SJCRH30 (cell line): ENCODE data around the gene GOLGA6A. TPM values are rescaled to one million over a fixed set of nuclear protein-coding genes. Genes with fewer than 3 reads are reported as not detected.
"Not testable (repeated sequence)": the region's sequence is repeated elsewhere in the genome, so short reads cannot be mapped to it uniquely, and the experiment has no call there.

Experiments
- DNase-seq, 2 experiments: peaks; one replicate each; pipeline ENCODE4 v3.0.0-alpha.2; 2015 to 2020
- H3K27ac ChIP-seq: fragments of 250-450 bp; sonication (Bioruptor Pico); 2 replicates; pipeline ENCODE4 v1.5.1; 2020; ENCODE audit warnings: mild to moderate bottlenecking, moderate library complexity
- H3K27me3 ChIP-seq: fragments of 250-450 bp; sonication (Bioruptor Pico); 2 replicates; pipeline ENCODE4 v1.5.1; 2020; ENCODE audit warnings: mild to moderate bottlenecking, moderate library complexity
- H3K36me3 ChIP-seq: fragments of 250-450 bp; sonication (Bioruptor Pico); 2 replicates; pipeline ENCODE4 v1.5.1; 2020; ENCODE audit warnings: mild to moderate bottlenecking, moderate library complexity
- H3K4me1 ChIP-seq: fragments of 250-450 bp; sonication (Bioruptor Pico); 2 replicates; pipeline ENCODE4 v1.5.1; 2020; ENCODE audit warnings: mild to moderate bottlenecking, moderate library complexity
- H3K4me3 ChIP-seq: fragments of 250-450 bp; sonication (Bioruptor Pico); 2 replicates; pipeline ENCODE4 v1.5.1; 2020; ENCODE audit warnings: mild to moderate bottlenecking, moderate library complexity
- H3K9me3 ChIP-seq: fragments of 250-450 bp; sonication (Bioruptor Pico); replicated peaks from 2 replicates; pipeline ENCODE4 v1.5.1; 2020; ENCODE audit warnings: mild to moderate bottlenecking, moderate library complexity
- total RNA-seq: library from RNA; depleted of rRNA; stranded (reverse); fragments of >200 nt; shearing (Covaris generic); gene quantifications from 2 replicates; pipeline ENCODE4 v1.2.3, GENCODE V29; 2014

Gene GOLGA6A
- total RNA-seq, 1 experiment from 2014 or later, result not detected

DNA sequence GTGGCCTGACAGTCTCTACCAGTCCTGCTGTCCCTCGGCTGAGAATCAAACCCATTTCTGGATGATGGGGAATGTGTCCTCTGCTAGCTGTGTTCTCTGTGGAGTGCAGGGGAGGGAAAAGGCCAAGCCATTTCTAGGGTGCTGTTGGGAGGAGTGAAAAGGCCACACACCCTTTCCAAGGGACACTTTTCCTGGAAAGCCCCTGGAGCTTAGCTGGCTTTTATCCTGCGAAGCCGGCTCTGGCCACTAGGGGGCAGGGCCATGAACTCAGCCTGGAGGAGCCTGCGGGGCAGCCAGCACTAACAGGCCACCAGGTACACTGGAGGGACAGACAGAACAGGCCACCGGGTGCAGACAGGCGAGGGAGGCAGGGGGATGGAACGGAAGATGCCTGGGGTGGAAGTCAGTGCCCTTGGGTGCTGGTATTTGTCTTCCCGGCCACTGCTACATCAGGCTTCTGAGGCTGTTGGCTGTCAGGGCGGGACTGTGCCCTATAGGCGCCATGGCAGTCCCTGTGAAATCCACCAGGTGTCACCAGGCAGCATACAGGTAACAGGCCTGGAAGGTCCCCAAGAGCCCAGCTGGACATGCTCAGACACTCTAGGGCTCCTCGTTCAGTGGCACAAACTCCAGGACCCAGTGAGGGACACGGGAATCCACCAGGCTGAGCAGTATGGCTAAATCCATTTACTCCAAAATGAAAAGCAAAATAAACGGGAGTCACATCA is 16.5 kb downstream of the GOLGA6A start:
- not testable (repeated sequence) for H3K27me3 ChIP-seq, H3K27ac ChIP-seq, H3K4me1 ChIP-seq, DNase-seq, H3K9me3 ChIP-seq, H3K36me3 ChIP-seq, H3K4me3 ChIP-seq

DNA sequence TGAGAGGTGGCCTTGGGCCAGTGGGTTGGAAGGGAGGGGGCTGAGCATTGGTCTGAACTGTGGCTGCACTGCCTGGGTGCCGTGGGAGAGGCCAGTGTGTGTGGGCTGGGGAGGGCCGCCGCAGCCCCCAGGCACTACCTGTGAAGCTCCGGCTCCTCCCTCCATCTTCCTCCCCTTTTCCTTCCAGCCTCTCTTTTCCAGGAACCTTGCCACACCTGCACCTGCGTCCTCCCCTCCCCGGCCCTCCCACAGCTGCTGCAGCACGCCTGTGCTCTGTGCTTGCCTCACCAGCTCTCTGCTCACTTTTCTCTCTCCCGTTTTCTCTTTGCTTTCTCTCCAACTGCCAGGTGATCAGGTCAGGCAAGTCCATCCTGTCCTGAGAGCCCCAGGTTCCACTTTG is 17.5 kb downstream of the GOLGA6A start:
- H3K4me1 ChIP-seq, H3K36me3 ChIP-seq, H3K27ac ChIP-seq, H3K27me3 ChIP-seq, DNase-seq, H3K9me3 ChIP-seq, H3K4me3 ChIP-seq: not testable (repeated sequence)

DNA sequence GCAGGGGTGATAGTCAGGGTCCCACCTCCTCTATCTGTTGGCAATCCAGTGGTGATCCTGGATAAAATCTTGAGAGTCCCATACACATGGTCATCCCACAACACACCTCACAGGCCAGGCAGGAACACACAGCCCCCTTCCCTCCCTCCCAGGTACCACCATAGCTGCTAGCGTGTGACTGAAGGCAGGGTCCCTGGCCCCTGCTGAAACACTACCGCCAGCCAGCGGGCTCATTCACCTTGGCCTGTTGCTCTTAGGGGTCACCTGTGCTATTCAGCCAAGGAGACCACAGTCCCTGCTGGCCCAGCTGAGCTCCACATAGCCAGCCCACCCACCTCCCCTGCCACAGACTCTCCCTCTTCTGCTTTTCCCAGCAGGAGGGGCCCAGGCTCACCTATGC is 18.2 kb downstream of the GOLGA6A start:
- DNase-seq, H3K27me3 ChIP-seq: not testable (repeated sequence)

DNA sequence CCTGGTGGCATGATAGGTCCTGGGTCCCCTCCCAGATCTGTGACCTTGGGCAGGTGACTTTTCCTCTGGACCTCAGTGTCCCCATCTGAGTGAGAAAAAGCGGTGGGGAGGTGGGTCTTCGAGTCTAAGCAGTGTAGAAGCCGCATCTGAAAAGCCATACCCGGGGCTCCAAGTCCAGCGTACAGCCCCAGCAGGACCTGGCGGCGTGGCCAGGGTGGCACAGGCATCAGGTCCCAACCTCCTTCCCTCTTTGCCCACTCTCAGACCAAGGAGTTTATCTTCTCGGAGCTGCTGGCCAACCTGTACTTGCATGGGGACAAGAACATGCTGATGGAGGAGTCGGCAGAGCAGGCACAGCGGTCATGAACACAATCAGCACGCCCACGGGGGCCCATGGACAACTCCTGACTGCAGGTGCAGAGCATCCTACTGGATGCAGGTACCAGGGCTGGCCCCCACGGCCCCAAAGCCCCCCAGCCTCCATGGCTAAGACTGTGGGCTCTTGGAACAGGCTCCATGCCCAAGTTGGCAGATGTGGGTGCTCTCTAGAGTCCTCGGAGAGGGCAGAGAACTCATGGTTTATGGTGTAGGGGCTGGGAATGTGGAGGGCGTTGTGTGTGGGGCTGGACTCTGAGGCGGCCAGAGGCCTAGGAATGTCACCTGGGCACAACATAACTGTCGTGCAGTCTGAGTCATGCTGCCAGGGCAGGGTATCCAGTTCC is 18.8 kb downstream of the GOLGA6A start:
- H3K4me3 ChIP-seq, H3K36me3 ChIP-seq, H3K27ac ChIP-seq, DNase-seq, H3K4me1 ChIP-seq, H3K27me3 ChIP-seq, H3K9me3 ChIP-seq: not testable (repeated sequence)

More for the DNA sequence above, 18.2 kb downstream of the GOLGA6A start:
- not testable (repeated sequence) for H3K36me3 ChIP-seq, H3K27ac ChIP-seq, H3K4me1 ChIP-seq, H3K9me3 ChIP-seq, H3K4me3 ChIP-seq

DNA sequence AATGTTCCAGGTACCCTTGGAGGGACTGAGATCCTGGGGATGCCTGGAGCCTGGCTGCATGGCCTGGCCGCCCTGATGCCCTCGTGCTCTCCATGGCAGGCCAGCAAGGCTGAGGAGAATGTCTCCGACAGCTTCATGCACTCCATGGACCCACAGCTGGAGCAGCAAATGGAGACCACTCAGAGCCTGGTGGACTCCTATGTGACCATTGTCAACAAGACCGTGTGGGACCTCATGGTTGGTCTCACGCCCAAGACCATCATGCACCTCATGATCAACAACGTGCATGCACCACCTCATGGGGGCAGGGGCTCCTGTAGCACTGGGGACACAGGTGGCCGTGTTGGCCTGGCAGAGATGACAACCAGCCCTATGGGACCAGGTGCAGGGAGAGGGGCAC is 19.7 kb downstream of the GOLGA6A start:
- Histone ChIP-seq H3K9me3 (no peaks in the 10 kb centered on the region), H3K27me3 (0 out of 2 replicates have a peak, but pooled peaks cover 3% of the 10 kb centered on the region), H3K36me3 (no peaks in the 10 kb centered on the region), H3K4me1 (no peaks in the 10 kb centered on the region), H3K27ac (no peak overlapping the region), H3K4me3 (no peak overlapping the region)
- DNase-seq, result no peak

DNA sequence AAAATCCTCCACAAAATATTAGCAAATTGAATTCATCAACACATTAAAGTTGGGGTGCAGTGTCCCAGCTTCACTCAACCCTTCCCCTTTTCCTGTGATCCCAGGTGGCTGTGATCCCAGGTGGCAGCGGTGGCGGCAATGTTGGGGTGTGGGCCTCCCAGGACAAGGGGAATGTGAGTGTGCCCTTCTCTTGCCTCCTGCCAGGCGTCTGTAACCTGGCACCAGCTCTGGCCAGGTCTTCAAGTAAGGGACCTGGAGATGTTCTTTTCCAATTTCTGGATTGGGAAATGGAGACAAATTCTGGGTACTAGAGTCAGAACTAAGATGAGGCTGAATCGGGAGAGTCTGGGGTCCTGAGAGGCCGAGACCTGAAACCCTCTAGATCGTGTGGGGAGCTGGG is 20.1 kb downstream of the GOLGA6A start:
- DNase-seq, result no peak
- Histone ChIP-seq H3K36me3 (no peaks in the 10 kb centered on the region), H3K27ac (no peak overlapping the region), H3K27me3 (0 out of 2 replicates have a peak, but pooled peaks cover 3% of the 10 kb centered on the region), H3K4me1 (no peaks in the 10 kb centered on the region), H3K9me3 (no peaks in the 10 kb centered on the region), H3K4me3 (no peak overlapping the region)

DNA sequence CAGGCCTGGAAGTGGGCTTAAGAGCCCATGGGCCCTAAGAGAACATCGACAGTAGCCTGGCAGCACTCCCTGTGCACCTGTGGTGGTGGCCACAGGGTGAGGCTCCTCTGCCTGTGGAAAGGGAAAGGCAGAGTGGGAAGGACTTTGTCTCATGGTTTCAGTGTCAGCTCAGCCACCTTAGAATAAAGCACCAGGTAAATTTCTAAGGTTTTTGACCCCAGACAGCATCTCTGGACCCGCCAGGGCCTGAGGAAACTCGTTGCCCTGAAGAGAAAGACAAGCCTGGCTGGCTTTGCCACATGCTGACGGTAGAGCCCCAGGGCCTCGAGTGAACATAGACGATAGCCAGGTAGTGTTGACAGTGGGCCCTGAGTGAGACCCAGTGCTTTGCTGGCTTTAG is 22.1 kb downstream of the GOLGA6A start:
- Histone ChIP-seq H3K36me3 (no peaks in the 10 kb centered on the region), H3K9me3 (no peaks in the 10 kb centered on the region), H3K4me3 (no peak overlapping the region), H3K27me3 (0 out of 2 replicates have a peak, but pooled peaks cover 3% of the 10 kb centered on the region), H3K27ac (no peak overlapping the region), H3K4me1 (no peaks in the 10 kb centered on the region)
- DNase-seq, result no peak

DNA sequence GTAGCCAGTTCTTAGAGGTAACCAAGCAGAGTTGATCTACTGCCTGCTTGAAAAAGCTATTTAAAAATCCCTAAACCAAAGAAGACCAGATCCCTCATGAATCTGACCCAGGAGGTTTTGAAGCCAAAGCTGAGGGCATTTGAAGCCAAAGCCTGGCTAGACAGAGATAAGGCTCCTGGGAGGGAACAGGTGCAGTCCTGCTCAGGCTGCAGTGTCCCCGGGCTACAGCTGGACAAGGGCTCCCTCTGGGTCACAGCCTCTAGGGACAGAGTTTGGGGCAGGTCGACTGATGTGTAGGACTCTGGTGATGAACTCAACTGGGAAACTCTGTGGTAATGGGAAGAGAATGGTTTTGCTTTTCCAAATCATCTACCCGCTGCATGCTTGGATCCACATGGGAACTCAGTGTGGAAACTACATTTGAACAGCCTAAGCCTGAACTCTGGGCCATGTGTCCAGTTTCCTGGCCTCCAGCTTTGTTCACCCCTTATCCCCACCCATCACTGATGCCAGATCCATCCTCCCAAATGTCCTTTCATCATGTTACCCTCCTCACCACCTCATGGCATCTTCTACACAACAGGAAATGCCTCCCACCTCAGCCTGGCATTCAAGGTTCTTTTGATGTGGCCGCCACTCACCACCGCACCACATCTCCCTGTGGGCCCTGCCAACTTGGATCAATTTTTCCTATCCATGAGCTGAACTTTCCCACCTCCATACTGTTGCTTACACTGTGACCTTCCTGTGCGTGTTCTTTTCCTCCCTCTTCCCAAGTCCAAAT is 23.1 kb downstream of the GOLGA6A start:
- not testable (repeated sequence) for DNase-seq, H3K27me3 ChIP-seq, H3K36me3 ChIP-seq, H3K27ac ChIP-seq, H3K4me3 ChIP-seq, H3K9me3 ChIP-seq, H3K4me1 ChIP-seq

DNA sequence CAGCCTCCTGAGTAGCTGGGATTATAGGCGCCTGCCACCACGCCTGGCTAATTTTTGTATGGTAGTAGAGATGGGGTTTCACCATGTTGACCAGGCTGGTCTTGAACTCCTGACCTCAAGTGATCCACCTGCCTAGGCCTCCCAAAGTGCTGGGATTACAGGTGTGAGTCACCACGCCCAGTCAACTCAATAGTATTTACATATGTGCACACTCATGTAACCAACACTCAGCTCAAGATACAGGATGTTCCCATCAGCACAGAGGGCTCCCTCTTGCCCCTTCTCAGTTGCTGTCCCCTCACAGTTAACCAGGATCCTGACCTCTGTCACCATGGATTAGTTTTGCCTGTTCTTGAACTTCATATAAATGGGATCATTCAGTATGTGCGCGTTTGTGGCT is 26.0 kb downstream of the GOLGA6A start:
- H3K27ac ChIP-seq, H3K36me3 ChIP-seq, H3K4me1 ChIP-seq, DNase-seq, H3K4me3 ChIP-seq, H3K27me3 ChIP-seq, H3K9me3 ChIP-seq: not testable (repeated sequence)

DNA sequence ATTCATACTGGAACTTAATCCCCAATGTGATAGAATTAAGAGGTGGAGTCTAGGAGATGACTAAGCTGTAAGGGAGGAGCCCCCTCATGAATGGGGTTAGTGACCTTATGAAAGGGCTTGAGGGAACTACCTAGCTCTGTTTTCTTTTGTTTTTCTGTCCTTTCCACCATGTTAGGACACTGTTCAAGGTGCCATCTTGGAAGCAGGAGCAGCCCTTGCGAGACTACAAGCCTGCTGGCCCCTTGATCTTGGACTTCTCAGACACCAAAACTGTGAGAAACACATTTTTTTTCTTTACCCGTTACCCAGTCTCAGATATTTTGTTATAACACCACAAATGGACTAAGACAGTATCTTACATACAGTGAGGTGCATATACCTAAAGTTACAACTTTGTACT is 26.5 kb downstream of the GOLGA6A start:
- Histone ChIP-seq H3K27me3 (0 out of 2 replicates have a peak, but pooled peaks cover 3% of the 10 kb centered on the region), H3K4me3 (no peak overlapping the region), H3K9me3 (no peaks in the 10 kb centered on the region), H3K27ac (no peak overlapping the region), H3K4me1 (peaks cover 4% of the 10 kb centered on the region; the same call in 1 of the 2 replicates), H3K36me3 (no peaks in the 10 kb centered on the region)
- DNase-seq, result no peak

DNA sequence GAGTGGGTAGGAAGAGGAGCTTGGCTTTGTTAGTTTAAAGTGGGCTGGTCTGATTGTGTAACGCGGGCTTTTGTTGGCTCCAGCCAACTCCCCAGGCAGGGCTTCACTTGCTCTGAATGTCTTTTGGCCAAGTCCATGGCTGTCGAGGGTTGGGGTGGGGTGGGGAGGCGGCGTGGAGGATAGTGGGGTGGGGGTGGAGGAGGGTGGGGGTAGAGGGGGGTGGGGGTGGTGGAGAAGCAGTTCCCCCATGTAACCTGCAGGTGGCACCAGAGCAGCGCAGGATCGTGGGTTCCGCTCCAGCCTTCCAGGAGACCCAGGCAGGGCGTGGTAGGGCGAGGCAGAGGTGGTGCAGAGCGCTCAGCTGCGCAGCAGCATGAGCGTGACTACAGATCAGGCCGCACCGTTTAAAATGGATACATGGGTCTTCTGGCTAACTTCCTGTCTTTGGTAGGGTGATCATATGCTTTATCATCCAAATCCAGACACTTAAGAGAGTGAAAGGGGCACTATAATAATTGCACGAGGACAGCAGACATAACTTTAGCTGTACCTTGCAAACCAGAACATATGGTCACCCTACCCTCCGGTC is 28.3 kb downstream of the GOLGA6A start:
- Histone ChIP-seq H3K27me3 (0 out of 2 replicates have a peak, but pooled peaks cover 7% of the 10 kb centered on the region), H3K4me1 (peaks cover 4% of the 10 kb centered on the region; the same call in 1 of the 2 replicates), H3K36me3 (no peaks in the 10 kb centered on the region), H3K27ac (no peak overlapping the region), H3K4me3 (no peak overlapping the region), H3K9me3 (no peaks in the 10 kb centered on the region)
- peak; percentile 74 to 81 for DNase-seq

DNA sequence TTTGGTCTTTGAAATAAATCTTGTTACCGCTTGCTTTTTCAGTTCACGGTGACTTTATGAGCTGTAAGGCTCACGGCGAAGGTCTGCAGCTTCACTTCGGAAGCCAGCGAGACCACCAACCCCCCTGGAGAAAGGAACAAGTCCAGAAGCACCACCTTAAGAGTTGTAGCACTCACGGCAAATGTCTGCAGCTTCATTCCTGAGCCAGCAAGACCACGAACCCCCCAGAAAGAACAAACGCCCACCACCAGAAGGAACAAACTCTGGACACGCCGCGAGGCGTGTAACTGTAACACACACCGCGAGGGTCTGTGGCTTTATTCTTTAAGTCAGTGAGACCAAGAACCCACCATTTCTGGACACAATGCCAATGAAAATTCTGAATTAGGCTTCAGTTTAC is 28.8 kb downstream of the GOLGA6A start:
- Histone ChIP-seq H3K27ac (no peak overlapping the region), H3K9me3 (no peaks in the 10 kb centered on the region), H3K4me1 (peaks cover 4% of the 10 kb centered on the region; the same call in 1 of the 2 replicates), H3K4me3 (no peak overlapping the region), H3K36me3 (no peaks in the 10 kb centered on the region), H3K27me3 (0 out of 2 replicates have a peak, but pooled peaks cover 7% of the 10 kb centered on the region)
- DNase-seq, result no peak

DNA sequence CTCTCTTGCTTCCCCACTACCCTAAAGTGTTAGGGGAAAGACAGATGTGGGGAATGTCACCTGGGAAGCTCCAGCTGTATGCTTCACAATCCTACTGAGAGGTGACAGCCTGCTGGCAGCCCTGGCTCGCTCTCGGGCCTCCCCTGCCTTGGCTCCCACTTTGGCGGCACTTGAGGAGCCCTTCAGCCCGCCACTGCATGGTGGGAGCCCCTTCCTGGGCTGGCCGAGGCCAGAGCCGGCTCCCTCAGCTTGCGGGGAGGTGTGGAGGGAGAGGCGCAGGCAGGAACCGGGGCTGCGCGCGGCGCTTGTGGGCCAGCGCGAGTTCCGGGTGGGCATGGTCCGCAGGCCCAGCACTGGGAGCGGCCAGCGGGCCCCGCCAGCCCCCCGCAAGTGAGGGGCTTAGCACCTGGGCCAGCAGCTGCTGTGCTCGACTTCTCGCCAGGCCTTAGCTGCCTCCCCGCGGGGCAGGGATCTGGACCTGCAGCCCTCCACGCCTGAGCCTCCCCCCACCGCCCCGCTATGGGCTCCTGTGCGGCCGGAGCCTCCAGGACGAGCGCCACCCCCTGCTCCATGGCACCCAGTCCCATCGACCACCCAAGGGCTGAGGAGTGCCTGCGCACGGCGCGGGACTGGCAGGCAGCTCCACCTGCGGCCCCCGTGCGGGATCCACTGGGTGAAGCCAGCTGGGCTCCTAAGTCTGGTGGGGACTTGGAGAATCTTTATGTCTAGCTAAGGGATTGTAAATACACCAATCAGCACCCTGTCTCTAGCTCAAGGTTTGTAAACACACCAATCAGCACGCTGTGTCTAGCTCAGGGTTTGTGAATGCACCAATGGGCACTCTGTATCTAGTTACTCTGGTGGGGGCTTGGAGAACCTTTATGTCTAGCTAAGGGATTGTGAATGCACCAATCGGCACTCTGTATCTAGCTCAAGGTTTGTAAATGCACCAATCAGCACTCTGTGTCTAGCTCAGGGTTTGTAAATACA is 29.8 kb downstream of the GOLGA6A start:
- H3K4me1 ChIP-seq, H3K27ac ChIP-seq, H3K36me3 ChIP-seq, H3K4me3 ChIP-seq, DNase-seq, H3K27me3 ChIP-seq, H3K9me3 ChIP-seq: not testable (repeated sequence)
